C4-2B (cell line): ENCODE measurements around the gene SLC13A1.

ENCODE experiments used
- CTCF ChIP-seq: fragments of 450-650 bp; conservative IDR thresholded peaks from 2 replicates; pipeline ENCODE4 v1.5.1; 2017; ENCODE audit warnings: mild to moderate bottlenecking
- ZFX ChIP-seq: fragments of 450-650 bp; IDR thresholded peaks from 2 replicates; pipeline ENCODE4 v1.6.1; 2017

DNA sequence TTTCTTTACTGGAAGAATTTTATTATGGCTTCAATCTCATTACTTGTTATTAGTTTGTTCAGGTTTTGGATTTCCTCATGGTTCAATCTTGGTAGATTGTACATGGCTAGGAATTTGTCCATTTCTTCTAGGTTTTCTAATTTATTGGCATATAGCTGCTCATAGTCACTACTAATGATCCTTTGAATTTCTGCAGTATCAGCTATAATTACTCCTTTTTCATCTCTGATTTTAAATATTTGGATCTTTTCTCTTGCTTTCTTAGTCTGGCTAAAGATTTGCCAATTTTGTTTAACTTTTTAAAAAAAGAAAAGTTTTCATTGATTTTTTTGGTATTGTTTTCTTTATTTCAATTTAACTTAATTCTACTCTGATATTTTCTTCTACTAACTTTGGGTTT lies 59.2 kb downstream of the SLC13A1 start:
- TF ChIP-seq CTCF: no peak
- TF ChIP-seq ZFX: no peak
